Lower leg skin (tissue), 3 donors: ENCODE measurements around the gene WDR4.

Experiments
- CTCF ChIP-seq, 3 donors: fragments of 450-650 bp; IDR thresholded peaks; one replicate each; pipeline ENCODE4 v1.5.1; 2016; ENCODE audit warnings: antibody characterized with exemption in 3 of 3, mild to moderate bottlenecking in 3 of 3, moderate library complexity in 2 of 3
- POLR2A ChIP-seq, 2 donors: fragments of 450-650 bp; IDR thresholded peaks; one replicate each; pipeline ENCODE4 v1.6.1; 2016 to 2017; ENCODE audit warnings: antibody characterized with exemption in 2 of 2, mild to moderate bottlenecking in 1 of 2, moderate library complexity in 1 of 2

- TF ChIP-seq POLR2A (IDR thresholded peaks at IDR 0.05) (no peak), CTCF (IDR thresholded peaks at IDR 0.05) (no peak)
These were observed 45.1 kb upstream of the WDR4 start for GRCh38 chr21:42924433-42924751.
